WTC11 (cell line): ENCODE data around the gene CARS2. TPM values are rescaled to one million over a fixed set of nuclear protein-coding genes. Genes with fewer than 3 reads are reported as not detected.
"Not testable (repeated sequence)": the region's sequence is repeated elsewhere in the genome, so short reads cannot be mapped to it uniquely, and the experiment has no call there.

Source experiments
- ATAC-seq: fragments of 200-7000 bp; cut with Tn5 transposase; 2 replicates; pipeline ENCODE4 v1.10.0; 2021; ENCODE audit warnings: mild to moderate bottlenecking, moderate library complexity
- CTCF ChIA-PET: fragments of 300-600 bp; sonication (Branson Sonifier 250); formaldehyde crosslinking; loops from one replicate; lab custom pipeline; 2021; ENCODE audit warnings: antibody characterized with exemption; lab: Charles Lee
- POLR2A ChIA-PET: fragments of 350-600 bp; sonication (Branson Sonifier 250); formaldehyde crosslinking; loops from one replicate; lab custom pipeline; 2021; ENCODE audit warnings: antibody characterized with exemption; lab: Charles Lee
- DNase-seq: peaks from one replicate; pipeline ENCODE4 v3.0.0; 2021; ENCODE audit warnings: low spot score
- H3K27ac Mint-ChIP-seq: 2 replicates; pipeline ENCODE4 v1.8.0; 2021; ENCODE audit warnings: mixed read lengths
- H3K27me3 Mint-ChIP-seq: 2 replicates; pipeline ENCODE4 v1.8.0; 2021; ENCODE audit warnings: low read depth, mild to moderate bottlenecking, moderate library complexity, mixed read lengths
- H3K36me3 Mint-ChIP-seq: 2 replicates; pipeline ENCODE4 v1.8.0; 2021; ENCODE audit warnings: mixed read lengths
- H3K4me1 Mint-ChIP-seq: 2 replicates; pipeline ENCODE4 v1.8.0; 2022; ENCODE audit warnings: mixed read lengths
- H3K4me3 Mint-ChIP-seq: 2 replicates; pipeline ENCODE4 v1.8.0; 2021; ENCODE audit warnings: mild to moderate bottlenecking, moderate library complexity, mixed read lengths
- H3K9me3 Mint-ChIP-seq: 2 replicates; pipeline ENCODE4 v1.8.0; 2021; ENCODE audit warnings: mixed read lengths
- FOXP1 ChIP-seq: sonication (generic); formaldehyde crosslinking; IDR thresholded peaks from 2 replicates; pipeline ENCODE4 v1.8.0; 2022; ENCODE audit warnings: missing genetic modification reagents, mild to moderate bottlenecking, moderate library complexity, borderline replicate concordance
- JAZF1 ChIP-seq: fragments of 250-450 bp; sonication (Bioruptor Pico); IDR thresholded peaks from 2 replicates; pipeline ENCODE4 v1.9.0; 2021; ENCODE audit warnings: moderate library complexity, mild to moderate bottlenecking, inconsistent platforms
- NFE2L1 ChIP-seq: sonication (generic); formaldehyde crosslinking; IDR thresholded peaks from 2 replicates; pipeline ENCODE4 v1.8.1; 2023; ENCODE audit warnings: missing genetic modification reagents
- NFYB ChIP-seq: sonication (generic); formaldehyde crosslinking; conservative IDR thresholded peaks from 2 replicates; pipeline ENCODE4 v1.8.0; 2022; ENCODE audit warnings: low read depth, missing genetic modification reagents
- NR3C1 ChIP-seq: sonication (generic); formaldehyde crosslinking; conservative IDR thresholded peaks from 2 replicates; pipeline ENCODE4 v1.8.1; 2023; ENCODE audit warnings: low read depth, mild to moderate bottlenecking, missing genetic modification reagents
- RORB ChIP-seq: fragments of 250-450 bp; sonication (Bioruptor Pico); IDR thresholded peaks from 2 replicates; pipeline ENCODE4 v1.9.0; 2021; ENCODE audit warnings: mild to moderate bottlenecking
- SP1 ChIP-seq: sonication (generic); formaldehyde crosslinking; conservative IDR thresholded peaks from 2 replicates; pipeline ENCODE4 v1.8.1; 2022; ENCODE audit warnings: missing genetic modification reagents
- TP53 ChIP-seq: sonication (generic); formaldehyde crosslinking; IDR thresholded peaks from 2 replicates; pipeline ENCODE4 v1.8.1; 2023; ENCODE audit warnings: mild to moderate bottlenecking, missing genetic modification reagents
- ZBTB21 ChIP-seq: sonication (generic); formaldehyde crosslinking; IDR thresholded peaks from 2 replicates; pipeline ENCODE4 v1.8.1; 2023; ENCODE audit warnings: mild to moderate bottlenecking, missing genetic modification reagents, borderline replicate concordance
- ZNF232 ChIP-seq: sonication (generic); formaldehyde crosslinking; IDR thresholded peaks from 2 replicates; pipeline ENCODE4 v1.8.0; 2022; ENCODE audit warnings: mild to moderate bottlenecking, missing genetic modification reagents
- total RNA-seq: library from RNA; stranded (reverse); gene quantifications from 3 replicates; pipeline ENCODE4 v1.2.3, GENCODE V29; 2021
- TF ChIP-seq, protein P1 (sequence below): sonication (generic); formaldehyde crosslinking; IDR thresholded peaks from 2 replicates; pipeline ENCODE4 v1.8.1; 2022; ENCODE audit warnings: low read depth, mild to moderate bottlenecking, moderate library complexity, missing genetic modification reagents, borderline replicate concordance
- TF ChIP-seq, protein P2 (sequence below): sonication (generic); formaldehyde crosslinking; IDR thresholded peaks from 2 replicates; pipeline ENCODE4 v1.8.1; 2023; ENCODE audit warnings: mild to moderate bottlenecking, missing genetic modification reagents, moderate library complexity
- TF ChIP-seq, protein P3 (sequence below): sonication (generic); formaldehyde crosslinking; IDR thresholded peaks from 2 replicates; pipeline ENCODE4 v1.8.1; 2023; ENCODE audit warnings: mild to moderate bottlenecking, missing genetic modification reagents
- TF ChIP-seq, protein P4 (sequence below): sonication (generic); formaldehyde crosslinking; IDR thresholded peaks from 2 replicates; pipeline ENCODE4 v1.8.1; 2022; ENCODE audit warnings: missing genetic modification reagents, borderline replicate concordance
- TF ChIP-seq, protein P5 (sequence below): sonication (generic); formaldehyde crosslinking; IDR thresholded peaks from 2 replicates; pipeline ENCODE4 v1.8.0; 2022; ENCODE audit warnings: mild to moderate bottlenecking, missing genetic modification reagents
- TF ChIP-seq, protein P6 (sequence below): sonication (generic); formaldehyde crosslinking; IDR thresholded peaks from 2 replicates; pipeline ENCODE4 v1.8.1; 2022; ENCODE audit warnings: mild to moderate bottlenecking, moderate library complexity, missing genetic modification reagents

Gene CARS2
- total RNA-seq, 1 experiment from 2014 or later = 39.9 TPM

DNA sequence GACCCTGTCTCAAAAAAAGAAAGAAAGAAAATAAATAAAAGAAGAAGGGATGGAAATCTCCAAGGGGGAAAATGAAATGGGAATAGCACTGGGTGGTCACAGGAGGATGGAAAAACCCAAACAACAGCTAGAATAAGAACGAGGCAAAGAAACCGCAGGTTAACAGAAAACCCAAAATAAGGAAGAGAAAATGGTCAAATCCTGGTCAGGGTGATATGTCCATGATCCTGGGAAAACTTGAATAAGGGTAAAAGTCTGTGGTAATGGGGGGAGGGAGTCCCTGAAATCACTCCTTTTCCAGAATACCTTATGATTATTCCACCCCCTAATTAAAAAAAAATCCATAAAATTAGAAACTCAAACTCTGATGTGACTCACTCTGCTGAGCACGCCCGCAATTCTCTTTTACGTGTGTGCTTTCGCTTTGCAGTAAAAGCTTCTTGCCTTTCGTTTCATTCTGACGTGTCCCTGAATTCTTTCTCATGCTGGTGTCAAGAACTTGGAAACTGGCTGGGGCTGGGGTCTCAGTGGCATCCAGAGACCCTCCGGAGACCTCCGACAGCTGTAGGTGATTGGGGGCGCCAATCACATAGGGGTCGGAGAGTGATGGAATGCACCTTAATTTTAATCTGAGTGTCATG is 94.8 kb downstream of the CARS2 start (continued):
- TF ChIP-seq JAZF1 = no peak
- TF ChIP-seq, protein P1, sequence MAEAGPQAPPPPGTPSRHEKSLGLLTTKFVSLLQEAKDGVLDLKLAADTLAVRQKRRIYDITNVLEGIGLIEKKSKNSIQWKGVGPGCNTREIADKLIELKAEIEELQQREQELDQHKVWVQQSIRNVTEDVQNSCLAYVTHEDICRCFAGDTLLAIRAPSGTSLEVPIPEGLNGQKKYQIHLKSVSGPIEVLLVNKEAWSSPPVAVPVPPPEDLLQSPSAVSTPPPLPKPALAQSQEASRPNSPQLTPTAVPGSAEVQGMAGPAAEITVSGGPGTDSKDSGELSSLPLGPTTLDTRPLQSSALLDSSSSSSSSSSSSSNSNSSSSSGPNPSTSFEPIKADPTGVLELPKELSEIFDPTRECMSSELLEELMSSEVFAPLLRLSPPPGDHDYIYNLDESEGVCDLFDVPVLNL = no peak
- TF ChIP-seq, protein P2, sequence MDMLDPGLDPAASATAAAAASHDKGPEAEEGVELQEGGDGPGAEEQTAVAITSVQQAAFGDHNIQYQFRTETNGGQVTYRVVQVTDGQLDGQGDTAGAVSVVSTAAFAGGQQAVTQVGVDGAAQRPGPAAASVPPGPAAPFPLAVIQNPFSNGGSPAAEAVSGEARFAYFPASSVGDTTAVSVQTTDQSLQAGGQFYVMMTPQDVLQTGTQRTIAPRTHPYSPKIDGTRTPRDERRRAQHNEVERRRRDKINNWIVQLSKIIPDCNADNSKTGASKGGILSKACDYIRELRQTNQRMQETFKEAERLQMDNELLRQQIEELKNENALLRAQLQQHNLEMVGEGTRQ = no peak
- TF ChIP-seq RORB (CRISPR knock-in tag) = no peak
- TF ChIP-seq TP53 (CRISPR knock-in tag) = no peak
- TF ChIP-seq, protein P3, sequence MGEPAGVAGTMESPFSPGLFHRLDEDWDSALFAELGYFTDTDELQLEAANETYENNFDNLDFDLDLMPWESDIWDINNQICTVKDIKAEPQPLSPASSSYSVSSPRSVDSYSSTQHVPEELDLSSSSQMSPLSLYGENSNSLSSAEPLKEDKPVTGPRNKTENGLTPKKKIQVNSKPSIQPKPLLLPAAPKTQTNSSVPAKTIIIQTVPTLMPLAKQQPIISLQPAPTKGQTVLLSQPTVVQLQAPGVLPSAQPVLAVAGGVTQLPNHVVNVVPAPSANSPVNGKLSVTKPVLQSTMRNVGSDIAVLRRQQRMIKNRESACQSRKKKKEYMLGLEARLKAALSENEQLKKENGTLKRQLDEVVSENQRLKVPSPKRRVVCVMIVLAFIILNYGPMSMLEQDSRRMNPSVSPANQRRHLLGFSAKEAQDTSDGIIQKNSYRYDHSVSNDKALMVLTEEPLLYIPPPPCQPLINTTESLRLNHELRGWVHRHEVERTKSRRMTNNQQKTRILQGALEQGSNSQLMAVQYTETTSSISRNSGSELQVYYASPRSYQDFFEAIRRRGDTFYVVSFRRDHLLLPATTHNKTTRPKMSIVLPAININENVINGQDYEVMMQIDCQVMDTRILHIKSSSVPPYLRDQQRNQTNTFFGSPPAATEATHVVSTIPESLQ (CRISPR knock-in tag) = no peak
- TF ChIP-seq NFYB (CRISPR knock-in tag) = no peak
- no peak for TF ChIP-seq ZNF232 (CRISPR knock-in tag)
- TF ChIP-seq NFE2L1 = no peak
- TF ChIP-seq, all 79 proteins: peak for 0

DNA sequence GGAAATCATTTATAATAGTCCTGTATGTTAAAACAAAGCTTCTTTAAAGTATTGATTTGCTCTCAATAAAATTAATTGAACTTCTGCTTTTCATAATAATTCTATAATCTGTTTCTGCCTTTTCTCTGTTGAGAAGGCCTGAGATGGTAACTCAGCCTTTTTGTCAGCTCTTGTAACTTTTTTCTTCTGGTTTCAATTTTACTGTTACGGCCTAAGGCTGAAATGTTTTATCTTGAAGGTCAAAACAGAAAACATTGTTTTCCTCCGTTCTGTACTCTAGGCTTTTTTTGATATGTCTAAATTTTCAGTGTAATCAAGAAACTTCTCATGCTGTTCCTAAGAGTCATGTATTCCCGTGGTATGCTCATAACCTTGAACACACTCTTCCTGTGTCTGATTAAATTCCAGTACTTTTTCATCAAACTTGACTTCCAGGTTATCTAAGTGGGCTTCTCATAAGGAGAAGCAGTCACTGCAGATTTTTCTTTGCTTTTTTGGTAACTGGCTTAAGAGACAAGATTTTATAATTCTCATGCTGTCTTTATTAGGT is 98.2 kb downstream of the CARS2 start:
- no peak overlapping the region for H3K4me3 Mint-ChIP-seq
- CTCF ChIA-PET = no interaction called here

DNA sequence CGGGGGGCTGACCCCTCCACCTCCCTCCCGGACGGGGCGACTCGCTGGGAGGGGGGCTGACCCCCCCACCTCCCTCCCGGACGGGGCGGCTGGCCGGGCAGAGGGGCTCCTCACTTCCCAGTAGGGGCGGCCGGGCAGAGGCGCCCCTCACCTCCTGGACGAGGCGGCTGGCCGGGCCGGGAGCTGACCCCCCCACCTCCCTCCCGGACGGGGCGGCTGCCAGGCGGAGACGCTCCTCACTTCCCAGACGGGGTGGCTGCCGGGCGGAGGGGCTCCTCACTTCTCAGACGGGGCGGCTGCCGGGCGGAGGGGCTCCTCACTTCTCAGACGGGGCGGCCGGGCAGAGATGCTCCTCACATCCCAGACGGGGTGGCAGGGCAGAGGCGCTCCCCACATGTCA is 99.6 kb downstream of the CARS2 start:
- Mint-ChIP-seq H3K4me1 (peaks cover 12% of the 10 kb centered on the region), H3K9me3 (peaks cover 20% of the 10 kb centered on the region), H3K36me3 (peaks cover 14% of the 10 kb centered on the region)
- CTCF ChIA-PET, H3K27ac Mint-ChIP-seq, POLR2A ChIA-PET, H3K4me3 Mint-ChIP-seq, ATAC-seq, DNase-seq, H3K27me3 Mint-ChIP-seq: not testable (repeated sequence)

More for the DNA sequence above, 98.2 kb downstream of the CARS2 start:
- POLR2A ChIA-PET = no interaction called here
- peaks cover 14% of the 10 kb centered on the region for H3K36me3 Mint-ChIP-seq
- H3K9me3 Mint-ChIP-seq = peaks cover 22% of the 10 kb centered on the region
- H3K4me1 Mint-ChIP-seq = peaks cover 15% of the 10 kb centered on the region
- DNase-seq (no peak), ATAC-seq (no peak)
- TF ChIP-seq FOXP1 (CRISPR knock-in tag) (no peak), NR3C1 (CRISPR knock-in tag) (no peak), SP1 (CRISPR knock-in tag) (no peak), ZBTB21 (no peak)
- TF ChIP-seq, protein P4, sequence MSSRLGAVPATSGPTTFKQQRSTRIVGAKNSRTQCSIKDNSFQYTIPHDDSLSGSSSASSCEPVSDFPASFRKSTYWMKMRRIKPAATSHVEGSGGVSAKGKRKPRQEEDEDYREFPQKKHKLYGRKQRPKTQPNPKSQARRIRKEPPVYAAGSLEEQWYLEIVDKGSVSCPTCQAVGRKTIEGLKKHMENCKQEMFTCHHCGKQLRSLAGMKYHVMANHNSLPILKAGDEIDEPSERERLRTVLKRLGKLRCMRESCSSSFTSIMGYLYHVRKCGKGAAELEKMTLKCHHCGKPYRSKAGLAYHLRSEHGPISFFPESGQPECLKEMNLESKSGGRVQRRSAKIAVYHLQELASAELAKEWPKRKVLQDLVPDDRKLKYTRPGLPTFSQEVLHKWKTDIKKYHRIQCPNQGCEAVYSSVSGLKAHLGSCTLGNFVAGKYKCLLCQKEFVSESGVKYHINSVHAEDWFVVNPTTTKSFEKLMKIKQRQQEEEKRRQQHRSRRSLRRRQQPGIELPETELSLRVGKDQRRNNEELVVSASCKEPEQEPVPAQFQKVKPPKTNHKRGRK (CRISPR knock-in tag) = no peak
- TF ChIP-seq, protein P5, sequence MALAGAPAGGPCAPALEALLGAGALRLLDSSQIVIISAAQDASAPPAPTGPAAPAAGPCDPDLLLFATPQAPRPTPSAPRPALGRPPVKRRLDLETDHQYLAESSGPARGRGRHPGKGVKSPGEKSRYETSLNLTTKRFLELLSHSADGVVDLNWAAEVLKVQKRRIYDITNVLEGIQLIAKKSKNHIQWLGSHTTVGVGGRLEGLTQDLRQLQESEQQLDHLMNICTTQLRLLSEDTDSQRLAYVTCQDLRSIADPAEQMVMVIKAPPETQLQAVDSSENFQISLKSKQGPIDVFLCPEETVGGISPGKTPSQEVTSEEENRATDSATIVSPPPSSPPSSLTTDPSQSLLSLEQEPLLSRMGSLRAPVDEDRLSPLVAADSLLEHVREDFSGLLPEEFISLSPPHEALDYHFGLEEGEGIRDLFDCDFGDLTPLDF = no peak
- TF ChIP-seq, protein P6, sequence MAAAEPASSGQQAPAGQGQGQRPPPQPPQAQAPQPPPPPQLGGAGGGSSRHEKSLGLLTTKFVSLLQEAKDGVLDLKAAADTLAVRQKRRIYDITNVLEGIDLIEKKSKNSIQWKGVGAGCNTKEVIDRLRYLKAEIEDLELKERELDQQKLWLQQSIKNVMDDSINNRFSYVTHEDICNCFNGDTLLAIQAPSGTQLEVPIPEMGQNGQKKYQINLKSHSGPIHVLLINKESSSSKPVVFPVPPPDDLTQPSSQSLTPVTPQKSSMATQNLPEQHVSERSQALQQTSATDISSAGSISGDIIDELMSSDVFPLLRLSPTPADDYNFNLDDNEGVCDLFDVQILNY (CRISPR knock-in tag) = no peak
- no peak overlapping the region for H3K27ac Mint-ChIP-seq
- H3K27me3 Mint-ChIP-seq = peaks cover 9% of the 10 kb centered on the region
